Smooth muscle cell (in vitro differentiated cells): ENCODE measurements around the gene SLC25A25. TPM values are rescaled to one million over a fixed set of nuclear protein-coding genes. Genes with fewer than 3 reads are reported as not detected.

Experiments
- DNase-seq: peaks from one replicate; lab custom pipeline; 2025; ENCODE audit not compliant: unreplicated experiment; lab: John Stamatoyannopoulos, UW
- H2AFZ ChIP-seq: fragments of 200-600 bp; sonication (generic); 2 replicates; pipeline ENCODE4 v1.6.0; 2016; ENCODE audit warnings: antibody characterized with exemption, low read depth, mild to moderate bottlenecking
- H3F3A ChIP-seq: fragments of 200-600 bp; sonication (generic); 2 replicates; pipeline ENCODE4 v1.6.0; 2017; ENCODE audit warnings: antibody characterized with exemption, low read depth
- H3K27ac ChIP-seq: fragments of 200-600 bp; sonication (generic); 2 replicates; pipeline ENCODE4 v1.5.1; 2016; ENCODE audit warnings: low read depth, mild to moderate bottlenecking
- H3K27me3 ChIP-seq: fragments of 200-600 bp; sonication (generic); 2 replicates; pipeline ENCODE4 v1.6.1; 2016; ENCODE audit warnings: low read depth, mild to moderate bottlenecking
- H3K36me3 ChIP-seq: fragments of 200-600 bp; sonication (generic); 2 replicates; pipeline ENCODE4 v1.5.1; 2016; ENCODE audit warnings: low read depth
- H3K4me1 ChIP-seq: fragments of 200-600 bp; sonication (generic); 2 replicates; pipeline ENCODE4 v1.5.1; 2016; ENCODE audit warnings: low read depth
- H3K4me2 ChIP-seq: fragments of 200-600 bp; sonication (generic); 2 replicates; pipeline ENCODE4 v1.6.0; 2016; ENCODE audit warnings: mild to moderate bottlenecking
- H3K4me3 ChIP-seq: fragments of 200-600 bp; sonication (generic); 2 replicates; pipeline ENCODE4 v1.5.1; 2016; ENCODE audit warnings: mild to moderate bottlenecking
- H3K79me2 ChIP-seq: fragments of 200-600 bp; sonication (generic); 2 replicates; pipeline ENCODE4 v1.6.0; 2016; ENCODE audit warnings: low read depth, mild to moderate bottlenecking
- H3K9ac ChIP-seq: fragments of 200-600 bp; sonication (generic); 2 replicates; pipeline ENCODE4 v1.6.0; 2016; ENCODE audit warnings: low read depth
- H3K9me3 ChIP-seq: fragments of 200-600 bp; sonication (generic); replicated peaks from 2 replicates; pipeline ENCODE4 v1.5.1; 2016; ENCODE audit warnings: low read depth
- H4K20me1 ChIP-seq: fragments of 200-600 bp; sonication (generic); 2 replicates; pipeline ENCODE4 v1.6.0; 2016; ENCODE audit warnings: low read depth
- WGBS: methylation state at CpG from one replicate; pipeline ENCODE4 v1.1.7; 2016; ENCODE audit warnings: low lambda C conversion rate; 5-methylcytosine and 5-hydroxymethylcytosine counted together
- polyA plus RNA-seq: library from polyadenylated mRNA; unstranded; fragments of >200 nt; fragmentation: Nextera tagmentation; extraction: Ambion mirVana; gene quantifications from 2 replicates; pipeline ENCODE4 v1.2.1, GENCODE V29; 2016
- total RNA-seq: library from RNA; depleted of rRNA; stranded (reverse); fragments of >200 nt; gene quantifications from 2 replicates; pipeline ENCODE4 v1.2.3, GENCODE V29; 2014
- TF ChIP-seq, protein P1 (sequence below): fragments of 200-600 bp; sonication (generic); IDR thresholded peaks from 2 replicates; pipeline ENCODE4 v1.5.1; 2017; ENCODE audit warnings: borderline replicate concordance, mild to moderate bottlenecking, antibody characterized with exemption; ENCODE audit not compliant: insufficient read depth, poor library complexity, severe bottlenecking

Gene SLC25A25
- total and polyA plus RNA-seq, 2 experiments from 2014 or later = 15.7 to 20.5 TPM

DNA sequence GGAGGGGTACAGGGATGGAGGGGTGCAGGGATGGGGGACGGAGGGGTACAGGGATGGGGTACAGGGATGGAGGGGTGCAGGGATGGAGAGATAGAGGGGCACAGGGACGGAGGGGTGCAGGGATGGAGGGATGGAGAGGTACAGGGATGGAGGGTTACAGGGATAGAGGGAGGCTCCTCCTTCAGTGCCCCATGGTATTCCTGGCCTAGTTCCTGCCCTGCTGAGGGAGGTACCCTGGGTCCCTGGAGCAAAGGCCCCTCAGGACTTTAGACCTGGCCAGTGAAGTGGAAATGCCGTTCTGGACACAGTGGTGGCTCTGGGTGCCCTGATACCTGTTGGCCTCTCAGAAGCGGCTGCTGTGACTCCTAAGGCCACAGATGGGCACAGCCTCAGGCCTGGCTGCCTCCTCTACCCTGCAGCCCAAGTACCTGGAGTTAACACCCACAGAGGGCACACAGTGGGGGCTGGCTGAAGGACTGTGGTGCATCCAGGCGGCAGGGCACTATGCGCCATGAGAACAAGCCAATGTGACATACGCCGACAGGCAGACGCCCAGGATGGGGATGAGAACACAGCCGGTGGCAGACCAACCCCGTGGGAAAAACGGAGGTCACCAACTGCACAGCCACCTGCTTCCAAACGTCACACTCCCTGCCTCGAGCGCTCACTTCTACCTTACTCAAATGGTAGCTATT is 51.1 kb downstream of the SLC25A25 start:
- Histone ChIP-seq H3F3A (no peaks in the 10 kb centered on the region), H4K20me1 (no peaks in the 10 kb centered on the region), H3K36me3 (no peaks in the 10 kb centered on the region), H3K27ac (no peak overlapping the region), H3K4me2 (no peak overlapping the region), H2AFZ (no peak overlapping the region), H3K4me3 (no peak overlapping the region), H3K9me3 (no peaks in the 10 kb centered on the region), H3K79me2 (no peaks in the 10 kb centered on the region), H3K9ac (no peak overlapping the region), H3K27me3 (no peaks in the 10 kb centered on the region), H3K4me1 (no peaks in the 10 kb centered on the region)
- 87% methylated on average over 13 of the region's 15 CpGs for WGBS
- TF ChIP-seq, protein P1, sequence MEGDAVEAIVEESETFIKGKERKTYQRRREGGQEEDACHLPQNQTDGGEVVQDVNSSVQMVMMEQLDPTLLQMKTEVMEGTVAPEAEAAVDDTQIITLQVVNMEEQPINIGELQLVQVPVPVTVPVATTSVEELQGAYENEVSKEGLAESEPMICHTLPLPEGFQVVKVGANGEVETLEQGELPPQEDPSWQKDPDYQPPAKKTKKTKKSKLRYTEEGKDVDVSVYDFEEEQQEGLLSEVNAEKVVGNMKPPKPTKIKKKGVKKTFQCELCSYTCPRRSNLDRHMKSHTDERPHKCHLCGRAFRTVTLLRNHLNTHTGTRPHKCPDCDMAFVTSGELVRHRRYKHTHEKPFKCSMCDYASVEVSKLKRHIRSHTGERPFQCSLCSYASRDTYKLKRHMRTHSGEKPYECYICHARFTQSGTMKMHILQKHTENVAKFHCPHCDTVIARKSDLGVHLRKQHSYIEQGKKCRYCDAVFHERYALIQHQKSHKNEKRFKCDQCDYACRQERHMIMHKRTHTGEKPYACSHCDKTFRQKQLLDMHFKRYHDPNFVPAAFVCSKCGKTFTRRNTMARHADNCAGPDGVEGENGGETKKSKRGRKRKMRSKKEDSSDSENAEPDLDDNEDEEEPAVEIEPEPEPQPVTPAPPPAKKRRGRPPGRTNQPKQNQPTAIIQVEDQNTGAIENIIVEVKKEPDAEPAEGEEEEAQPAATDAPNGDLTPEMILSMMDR = no peak
- DNase-seq = no peak

DNA sequence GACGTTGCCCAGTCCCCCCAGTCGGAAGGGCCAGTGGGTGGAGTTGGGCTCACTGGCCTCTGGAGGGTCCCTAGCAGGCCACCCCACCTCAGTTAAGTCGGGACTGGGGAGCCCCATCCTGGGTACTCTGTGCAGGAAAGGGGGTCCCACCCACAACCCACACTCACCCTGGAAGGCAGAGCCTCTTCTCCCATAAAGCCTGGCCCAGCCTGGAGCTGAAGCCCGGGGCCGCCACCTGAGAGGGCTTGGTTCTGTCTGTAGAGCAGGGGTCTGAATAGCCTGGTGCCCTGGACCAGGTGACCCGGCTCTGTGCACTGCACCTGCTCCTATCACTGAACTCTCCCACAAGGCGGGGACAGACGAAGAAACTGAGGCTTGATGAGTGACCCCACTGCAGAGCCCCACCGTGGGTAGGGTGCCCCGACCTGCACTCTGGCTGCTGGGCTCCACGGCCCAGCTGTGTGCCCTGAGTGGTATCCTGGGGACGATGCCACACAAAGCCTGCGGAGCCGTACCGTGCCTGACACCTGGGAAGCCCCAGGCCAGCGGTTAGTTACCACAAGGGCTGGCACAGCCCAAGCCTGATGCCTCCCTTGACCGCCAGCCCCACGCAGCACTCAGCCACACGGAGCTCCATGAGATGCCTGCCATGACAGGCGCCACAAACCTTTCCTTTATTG is 52.2 kb downstream of the SLC25A25 start:
- Histone ChIP-seq H3K4me3 (no peak overlapping the region), H3K79me2 (no peaks in the 10 kb centered on the region), H3K9ac (no peak overlapping the region), H4K20me1 (peaks cover 5% of the 10 kb centered on the region), H2AFZ (no peak overlapping the region), H3F3A (no peaks in the 10 kb centered on the region), H3K4me2 (no peak overlapping the region), H3K9me3 (no peaks in the 10 kb centered on the region), H3K27ac (no peak overlapping the region), H3K36me3 (no peaks in the 10 kb centered on the region), H3K27me3 (no peaks in the 10 kb centered on the region), H3K4me1 (no peaks in the 10 kb centered on the region)
- 95% methylated on average over 20 of the region's 20 CpGs for WGBS
- no peak for DNase-seq
- TF ChIP-seq, protein P1 = no peak

DNA sequence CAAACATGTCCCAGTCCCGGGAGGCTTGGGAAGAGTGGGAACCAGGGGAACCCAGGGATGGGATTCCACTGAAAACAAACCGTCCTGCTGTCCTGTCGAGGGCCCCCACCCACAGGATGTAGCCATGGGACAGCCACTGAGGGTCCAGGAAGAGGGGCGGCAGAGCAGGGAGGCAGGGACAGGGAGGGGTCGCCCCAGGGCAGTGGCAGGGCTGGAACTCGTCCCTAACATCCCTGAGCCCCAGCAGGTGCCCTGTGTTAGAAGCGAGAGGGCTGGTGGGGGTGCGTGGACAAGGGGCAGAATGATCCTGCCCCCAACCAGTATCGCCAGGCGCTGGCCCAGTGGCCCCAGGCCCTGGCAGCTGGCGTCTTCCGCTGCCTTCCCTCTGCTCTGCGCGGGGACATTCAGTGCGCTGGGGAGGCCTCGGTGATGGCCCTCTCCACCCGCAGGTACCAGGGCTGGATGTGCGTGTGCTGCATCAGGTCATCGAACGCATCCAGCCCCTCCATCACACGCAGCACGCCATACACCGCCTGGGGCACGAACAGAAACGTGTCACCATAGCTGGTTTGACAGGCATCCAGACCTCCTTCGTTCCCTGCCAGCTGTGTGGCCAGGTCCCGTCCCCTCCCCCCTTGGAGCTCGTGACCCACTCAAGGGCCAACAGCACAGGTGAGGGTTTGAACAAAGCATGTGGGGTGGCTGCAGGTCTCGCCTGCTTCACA is 52.9 kb downstream of the SLC25A25 start:
- H3K9ac ChIP-seq = no peak overlapping the region
- H3K36me3 ChIP-seq = no peaks in the 10 kb centered on the region
- peaks cover 12% of the 10 kb centered on the region for H4K20me1 ChIP-seq
- TF ChIP-seq, protein P1 = no peak
- no peak overlapping the region for H3K4me2 ChIP-seq
- H3K4me3 ChIP-seq = no peak overlapping the region
- no peak overlapping the region for H3K27ac ChIP-seq
- H2AFZ ChIP-seq = no peak overlapping the region
- H3K4me1 ChIP-seq = no peaks in the 10 kb centered on the region
- H3F3A ChIP-seq = no peaks in the 10 kb centered on the region
- no peaks in the 10 kb centered on the region for H3K79me2 ChIP-seq
- no peaks in the 10 kb centered on the region for H3K9me3 ChIP-seq
- H3K27me3 ChIP-seq = no peaks in the 10 kb centered on the region
- WGBS = 95% methylated on average over 29 of the region's 29 CpGs
- no peak for DNase-seq
